ENCODE results near the gene SELP. TPM values are rescaled to one million over a fixed set of nuclear protein-coding genes. Genes with fewer than 3 reads are reported as not detected.

The SELP gene
- total RNA-seq, 1 experiment from 2014 or later, result not detected

GRCh38 chr1:169565335-169566271, 64.3 kb downstream of the SELP start:
- no peak overlapping the region for H2BK12ac ChIP-seq (ENCODE audit: insufficient read length, low read depth, low read length)
- peaks cover 6% of the 10 kb centered on the region for H3K27me3 Mint-ChIP-seq (ENCODE audit: low read depth)
- no peak overlapping the region for H2AFZ ChIP-seq (ENCODE audit: low read length)
- H2BK120ac ChIP-seq (ENCODE audit: low read depth, low read length, poor library complexity, severe bottlenecking), result no peak overlapping the region
- TF ChIP-seq, protein P1, sequence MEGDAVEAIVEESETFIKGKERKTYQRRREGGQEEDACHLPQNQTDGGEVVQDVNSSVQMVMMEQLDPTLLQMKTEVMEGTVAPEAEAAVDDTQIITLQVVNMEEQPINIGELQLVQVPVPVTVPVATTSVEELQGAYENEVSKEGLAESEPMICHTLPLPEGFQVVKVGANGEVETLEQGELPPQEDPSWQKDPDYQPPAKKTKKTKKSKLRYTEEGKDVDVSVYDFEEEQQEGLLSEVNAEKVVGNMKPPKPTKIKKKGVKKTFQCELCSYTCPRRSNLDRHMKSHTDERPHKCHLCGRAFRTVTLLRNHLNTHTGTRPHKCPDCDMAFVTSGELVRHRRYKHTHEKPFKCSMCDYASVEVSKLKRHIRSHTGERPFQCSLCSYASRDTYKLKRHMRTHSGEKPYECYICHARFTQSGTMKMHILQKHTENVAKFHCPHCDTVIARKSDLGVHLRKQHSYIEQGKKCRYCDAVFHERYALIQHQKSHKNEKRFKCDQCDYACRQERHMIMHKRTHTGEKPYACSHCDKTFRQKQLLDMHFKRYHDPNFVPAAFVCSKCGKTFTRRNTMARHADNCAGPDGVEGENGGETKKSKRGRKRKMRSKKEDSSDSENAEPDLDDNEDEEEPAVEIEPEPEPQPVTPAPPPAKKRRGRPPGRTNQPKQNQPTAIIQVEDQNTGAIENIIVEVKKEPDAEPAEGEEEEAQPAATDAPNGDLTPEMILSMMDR (conservative IDR thresholded peaks at IDR 0.05), result no peak
- H3K4me1 Mint-ChIP-seq, result no peaks in the 10 kb centered on the region
- no peak overlapping the region for H3K23ac ChIP-seq (ENCODE audit: insufficient read length, low read depth, low read length)
- no peak overlapping the region for H3K4ac ChIP-seq (ENCODE audit: low read depth, low read length)
- no CpG with 5 or more reads among the region's 3 CpGs for WGBS (ENCODE audit: extremely low coverage, insufficient read length, low lambda C conversion rate)
- H3K4me1 ChIP-seq (ENCODE audit: insufficient read depth, low read length), result no peaks in the 10 kb centered on the region
- H3K27ac Mint-ChIP-seq, result no peak overlapping the region
- H3K79me1 ChIP-seq (ENCODE audit: insufficient read depth, low read depth, low read length, poor library complexity, severe bottlenecking), result no peaks in the 10 kb centered on the region
- H2BK5ac ChIP-seq (ENCODE audit: insufficient read length, low read length), result no peak overlapping the region
- no peaks in the 10 kb centered on the region for H3K27me3 ChIP-seq (ENCODE audit: insufficient read depth, low read length)
- no peak overlapping the region for H4K5ac ChIP-seq (ENCODE audit: insufficient read length, low read depth, low read length)
- no peak overlapping the region for H3K27ac ChIP-seq (ENCODE audit: insufficient read length, low read depth, low read length)
- H2BK15ac ChIP-seq (ENCODE audit: low read depth, low read length), result no peak overlapping the region
- H3T11ph ChIP-seq (ENCODE audit: low read length), result no peak overlapping the region
- no peak overlapping the region for H2BK20ac ChIP-seq (ENCODE audit: low read depth, low read length, poor library complexity, severe bottlenecking)
- no peaks in the 10 kb centered on the region for H3K9me3 ChIP-seq (ENCODE audit: control insufficient read depth, low read depth, low read length)
- no peak overlapping the region for H3K9ac ChIP-seq (ENCODE audit: extremely low read depth, insufficient read length, low read length)
- H3K79me2 ChIP-seq (ENCODE audit: insufficient read depth, low read length), result no peaks in the 10 kb centered on the region
- peaks cover 0 to 4% (median 0%) of the 10 kb centered on the region in 3 experiments; a peak in 1 of 7 replicates for H3K36me3 Mint-ChIP-seq (ENCODE audit: insufficient read depth in 1 of 3, low read depth in 3 of 3)
- no peak overlapping the region for H3K4me3 Mint-ChIP-seq
- H3K18ac ChIP-seq (ENCODE audit: insufficient read length, low read depth, low read length), result no peak overlapping the region
- H4K91ac ChIP-seq (ENCODE audit: insufficient read length, low read depth, low read length), result no peak overlapping the region
- no peak overlapping the region for H3K56ac ChIP-seq (ENCODE audit: insufficient read length, low read depth, low read length)
- H3K4me2 ChIP-seq (ENCODE audit: insufficient read depth, insufficient read length, low read length), result no peak overlapping the region
- H3K23me2 ChIP-seq (ENCODE audit: insufficient read length, low read depth, low read length, poor library complexity, severe bottlenecking), result no peaks in the 10 kb centered on the region
- H4K20me1 ChIP-seq (ENCODE audit: control insufficient read depth, insufficient read depth, insufficient read length), result no peaks in the 10 kb centered on the region
- H4K8ac ChIP-seq (replicated peaks; ENCODE audit: insufficient read length, low read depth, low read length), result no peak overlapping the region
- H3K9me3 Mint-ChIP-seq, result peaks cover 8 to 15% of the 10 kb centered on the region in 2 experiments; a peak in 4 of 5 replicates
- no peak for DNase-seq
- H2AK5ac ChIP-seq (ENCODE audit: insufficient read length, low read length), result no peak overlapping the region
- H3K14ac ChIP-seq (ENCODE audit: insufficient read depth, low read length), result no peak overlapping the region

Measured in H9 (cell line).